HG02571 (cell line): ENCODE measurements around the gene SH3TC2.
"Not testable (repeated sequence)": the region's sequence is repeated elsewhere in the genome, so short reads cannot be mapped to it uniquely, and the experiment has no call there.

Experiments used
- ATAC-seq: cut with Tn5 transposase; IDR thresholded peaks from one replicate; pipeline ENCODE4 v1.9.1; 2021; ENCODE audit warnings: mild to moderate bottlenecking, moderate library complexity; ENCODE audit not compliant: unreplicated experiment

The SH3TC2 gene

DNA sequence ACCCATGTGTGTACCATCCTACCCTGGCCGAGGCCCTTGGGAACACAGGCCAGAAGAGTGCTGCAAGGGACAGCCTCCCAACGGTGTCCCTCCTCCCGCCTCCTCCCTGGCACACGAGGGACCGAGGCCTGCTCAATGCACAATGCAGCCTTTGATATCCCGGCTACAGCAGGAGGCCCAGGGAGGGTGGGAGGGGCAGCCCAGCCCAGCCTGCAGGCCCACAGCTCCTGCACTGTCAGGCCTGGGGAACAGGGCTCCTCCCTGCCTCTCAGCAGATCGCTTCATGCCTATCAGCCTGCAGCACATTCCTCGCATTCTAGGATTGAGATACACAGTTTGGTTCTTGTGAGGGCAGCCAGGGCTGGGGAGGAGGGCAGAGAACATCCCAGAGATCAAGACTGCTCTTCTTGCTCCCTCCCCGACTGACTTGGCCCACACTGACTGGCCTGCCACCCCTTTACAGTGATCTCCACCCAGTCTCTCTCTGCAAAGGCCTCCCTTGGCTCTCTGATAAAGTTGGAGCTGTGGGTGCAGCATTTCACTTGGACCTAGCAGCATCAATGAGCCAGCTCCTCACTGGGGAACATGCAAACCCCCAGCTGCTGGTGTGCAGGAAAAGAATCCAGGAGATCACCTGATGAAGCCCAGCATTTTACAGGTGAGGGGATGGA, at the start of gene SH3TC2:
Gene SH3TC2, minus strand, starts transcription at position 46 of the 671 bp plus-strand sequence. Its CDS starts 40 bp downstream, at position 6.
- ATAC-seq, result no peak

DNA sequence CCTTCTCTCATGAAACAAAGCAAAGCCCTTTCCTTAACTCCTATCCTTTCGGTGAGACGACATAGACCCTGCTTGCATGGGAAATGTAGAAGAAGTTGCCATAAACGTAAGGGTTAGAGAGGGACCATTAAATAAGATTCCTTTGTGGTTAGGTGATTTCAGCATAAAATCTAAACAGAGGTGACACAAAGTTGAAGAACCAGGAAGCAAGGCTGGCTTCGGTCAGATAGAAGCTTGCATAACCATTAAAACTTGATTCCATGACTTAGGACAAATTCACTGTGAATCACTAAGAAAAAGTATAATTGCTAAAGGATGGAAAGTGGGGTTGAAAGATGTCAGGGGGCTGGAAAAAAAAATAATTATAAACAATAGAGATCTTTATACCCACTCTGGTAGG, 47.5 kb upstream of the SH3TC2 start:
- no peak for ATAC-seq

DNA sequence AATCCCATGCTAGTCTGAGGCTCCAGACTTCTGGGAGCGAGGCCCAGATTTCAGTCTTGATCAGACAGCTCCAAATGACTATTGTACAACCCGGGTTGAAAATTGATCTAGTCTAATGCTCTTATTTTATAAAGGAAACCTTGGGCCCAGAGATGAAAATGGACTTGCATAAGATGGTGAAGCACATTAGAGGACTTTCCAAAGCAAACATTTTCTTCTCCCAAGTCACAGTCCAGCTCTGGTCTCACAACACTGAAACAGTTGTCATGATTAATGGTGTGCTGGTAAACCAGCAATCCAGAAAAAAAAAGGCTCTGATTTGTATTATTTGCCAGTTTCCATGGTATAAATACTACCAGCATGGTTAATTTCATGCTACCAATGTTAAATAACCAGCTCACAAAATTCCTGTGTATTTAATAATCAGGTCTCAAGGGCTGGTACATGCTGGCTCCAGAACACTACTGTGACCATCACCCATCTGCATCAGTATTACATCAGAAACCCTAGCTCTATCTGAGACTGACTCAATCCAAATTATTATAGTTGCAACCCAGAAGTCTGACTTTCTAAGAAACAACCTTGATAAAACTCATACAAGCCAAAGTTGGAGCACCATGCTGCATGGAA, 45.9 kb upstream of the SH3TC2 start:
- no peak for ATAC-seq

- ATAC-seq, result no peak
Observed at GRCh38 chr5:149100331-149100730, 37.5 kb upstream of the SH3TC2 start.

DNA sequence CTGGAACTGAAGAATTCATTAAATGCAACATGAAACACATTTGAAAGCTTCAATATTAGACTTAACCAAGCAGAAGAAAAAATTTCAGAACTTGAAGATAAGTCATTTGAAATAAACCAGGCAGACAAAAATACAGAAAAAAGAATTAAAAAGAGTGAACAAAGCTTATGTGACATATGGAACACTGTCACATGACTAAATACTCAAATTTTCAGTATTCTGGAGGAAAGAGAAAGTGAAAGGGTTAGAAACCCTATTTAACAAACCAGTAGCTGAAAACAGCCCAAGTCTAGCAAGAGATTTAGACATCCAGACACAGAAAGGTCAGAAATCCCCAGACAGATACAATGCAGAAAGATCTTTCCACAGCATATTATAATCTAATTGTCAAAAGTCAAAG, 37.1 kb upstream of the SH3TC2 start:
- ATAC-seq, result no peak

DNA sequence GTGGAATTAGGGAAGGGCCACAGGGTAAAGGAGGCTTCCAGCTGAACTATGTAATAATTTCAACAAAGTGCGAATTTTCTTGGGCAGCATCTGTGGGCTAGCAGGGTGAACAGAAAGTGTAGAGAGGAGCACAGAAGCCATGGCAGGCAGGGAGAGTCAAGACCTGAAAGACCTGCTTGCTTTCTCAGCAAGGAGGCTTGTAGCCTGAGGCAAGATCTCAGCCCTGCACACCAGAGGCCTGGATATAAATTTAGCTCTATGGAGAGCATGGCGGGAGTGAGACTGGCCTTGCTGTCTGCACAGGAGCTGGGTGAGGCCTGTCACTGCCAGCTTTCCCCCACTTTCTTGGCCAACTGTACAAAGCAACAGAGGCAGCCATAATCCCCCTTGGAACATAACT, 32.1 kb upstream of the SH3TC2 start:
- ATAC-seq, result no peak

- ATAC-seq, result no peak
Observed at GRCh38 chr5:149093625-149094024, 30.8 kb upstream of the SH3TC2 start.

DNA sequence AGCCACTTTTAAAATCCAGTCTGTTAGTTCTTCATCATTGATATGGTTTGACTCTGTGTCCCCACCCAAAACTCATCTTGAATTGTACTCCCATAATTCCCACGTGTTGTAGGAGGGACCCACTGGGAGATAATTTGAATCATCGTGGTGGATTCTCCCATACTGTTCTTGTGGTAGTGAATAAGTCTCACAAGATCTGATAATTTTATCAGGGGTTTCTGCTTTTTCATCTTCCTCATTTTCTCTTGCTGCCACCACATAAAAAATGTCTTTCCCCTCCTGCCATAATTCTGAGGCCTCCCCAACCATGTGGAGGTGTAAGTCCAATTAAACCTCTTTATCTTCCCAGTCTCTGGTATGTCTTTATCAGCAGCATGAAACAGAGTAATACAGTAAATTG, 26.9 kb upstream of the SH3TC2 start:
- no peak for ATAC-seq

DNA sequence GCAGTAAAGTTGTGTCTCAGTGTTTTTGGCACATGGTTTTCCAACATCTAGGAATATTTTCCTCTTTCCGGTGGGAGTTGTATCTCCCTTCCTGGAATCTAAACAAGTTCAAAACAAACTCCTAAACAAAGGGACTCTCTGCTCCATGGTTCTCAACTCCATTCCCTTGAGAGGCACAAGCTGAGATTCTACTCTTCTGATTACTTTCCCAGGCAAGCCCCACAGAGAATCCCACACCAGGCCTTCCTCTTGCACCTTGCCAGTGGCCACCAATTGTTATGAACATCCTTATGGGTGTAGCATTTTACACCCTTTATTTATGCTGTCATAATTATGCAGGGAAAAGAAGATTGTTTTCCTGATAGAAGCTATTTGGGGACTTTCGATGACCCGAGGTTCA, 25.8 kb upstream of the SH3TC2 start:
- no peak for ATAC-seq

DNA sequence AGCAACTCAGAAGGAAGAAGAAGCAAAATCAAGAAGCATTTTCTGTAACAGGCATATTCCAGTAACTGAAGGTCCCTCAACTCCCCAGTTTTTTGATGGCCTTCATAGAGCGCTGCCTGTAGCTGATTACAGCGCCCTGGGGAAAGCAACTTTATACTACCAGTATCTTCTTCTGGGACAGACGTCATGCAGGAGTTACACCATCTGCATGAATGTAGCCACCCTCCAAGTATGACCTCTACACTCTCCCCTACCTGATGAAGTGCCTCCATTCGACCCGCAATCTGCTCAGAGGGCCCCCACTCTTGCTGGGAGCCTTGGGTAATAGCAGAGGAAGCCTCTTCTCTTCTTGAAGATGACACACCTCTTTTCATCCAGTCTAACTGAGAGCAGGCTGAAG, 21.0 kb upstream of the SH3TC2 start:
- no peak for ATAC-seq

- no peak for ATAC-seq
Observed at GRCh38 chr5:149082271-149082670, 19.4 kb upstream of the SH3TC2 start.

DNA sequence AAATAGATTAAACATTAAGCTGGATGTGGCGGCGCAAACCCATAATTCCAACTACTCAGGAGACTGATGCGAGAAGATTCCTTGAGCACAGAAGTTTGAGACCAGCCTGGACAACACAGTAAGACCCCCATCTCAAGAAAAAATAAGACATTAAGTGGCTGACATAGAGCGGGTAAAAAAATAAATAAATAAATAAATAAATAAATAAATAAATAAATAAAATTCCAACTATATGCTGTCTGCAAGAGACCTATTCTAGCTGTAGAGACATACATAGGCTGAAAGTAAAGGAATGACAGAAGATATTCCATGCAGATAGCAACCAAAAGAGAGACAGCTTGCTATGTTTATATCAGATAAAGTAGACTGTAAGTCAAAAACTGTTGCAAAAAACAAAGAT, 17.4 kb upstream of the SH3TC2 start:
- ATAC-seq, result no peak

DNA sequence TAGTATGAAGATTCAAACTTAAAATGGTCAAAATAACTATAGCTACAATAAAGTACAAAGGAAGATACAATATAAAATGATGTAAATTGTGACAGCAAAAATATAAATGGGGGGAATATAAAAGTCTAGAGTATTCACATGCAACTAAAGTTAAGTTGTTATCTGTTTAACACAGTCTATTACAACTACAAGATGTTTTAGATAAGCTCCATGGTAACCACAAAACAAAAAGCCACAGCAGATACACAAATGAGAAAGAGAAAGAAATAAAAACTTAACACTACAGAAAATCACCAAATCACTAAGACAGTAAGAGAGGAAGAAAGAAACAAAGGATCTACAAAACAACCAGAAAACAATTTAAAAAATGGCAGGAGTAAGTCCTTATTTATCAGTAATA, 17.0 kb upstream of the SH3TC2 start:
- ATAC-seq, result no peak

DNA sequence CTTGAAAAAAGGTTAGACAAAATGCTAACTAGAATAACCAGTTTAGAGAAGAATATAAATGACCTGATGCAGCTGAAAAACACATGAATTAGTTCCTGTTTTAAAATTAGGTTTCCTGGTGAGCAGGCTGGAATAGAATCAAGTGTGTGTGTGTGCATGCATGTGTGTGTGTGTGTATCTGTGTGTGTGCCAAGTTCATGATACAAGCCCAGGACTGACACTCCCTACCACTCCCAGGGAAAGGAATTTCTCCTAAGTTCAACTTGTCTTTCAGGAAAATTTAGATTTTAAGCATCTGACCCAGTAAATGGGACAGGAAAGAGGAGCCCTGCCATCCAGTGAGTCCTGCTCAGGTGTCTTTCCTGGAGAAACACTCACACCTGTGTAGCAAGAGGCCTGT, 11.2 kb upstream of the SH3TC2 start:
- ATAC-seq, result not testable (repeated sequence)

DNA sequence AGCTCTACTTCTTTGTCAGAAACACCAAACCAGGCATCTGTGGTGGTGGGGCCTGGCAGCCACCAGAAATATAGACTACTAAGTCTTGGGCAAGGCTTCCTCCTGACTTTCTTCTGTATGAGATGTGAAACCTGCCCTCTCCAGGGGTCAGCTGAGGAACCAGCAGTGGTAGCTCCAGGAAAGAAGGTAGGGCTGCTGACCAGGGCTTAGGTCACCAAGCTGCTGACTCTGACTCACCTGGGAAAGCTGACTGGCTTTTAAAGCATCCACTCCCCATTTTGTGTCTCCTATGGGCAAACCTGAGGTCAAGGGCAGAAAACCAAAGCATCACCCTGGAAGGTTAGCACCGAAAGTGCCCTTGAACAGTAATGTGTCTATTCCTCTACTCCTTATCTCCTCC, 10.4 kb upstream of the SH3TC2 start:
- ATAC-seq, result no peak

GRCh38 chr5:149072791-149073190, 9.9 kb upstream of the SH3TC2 start:
- no peak for ATAC-seq

DNA sequence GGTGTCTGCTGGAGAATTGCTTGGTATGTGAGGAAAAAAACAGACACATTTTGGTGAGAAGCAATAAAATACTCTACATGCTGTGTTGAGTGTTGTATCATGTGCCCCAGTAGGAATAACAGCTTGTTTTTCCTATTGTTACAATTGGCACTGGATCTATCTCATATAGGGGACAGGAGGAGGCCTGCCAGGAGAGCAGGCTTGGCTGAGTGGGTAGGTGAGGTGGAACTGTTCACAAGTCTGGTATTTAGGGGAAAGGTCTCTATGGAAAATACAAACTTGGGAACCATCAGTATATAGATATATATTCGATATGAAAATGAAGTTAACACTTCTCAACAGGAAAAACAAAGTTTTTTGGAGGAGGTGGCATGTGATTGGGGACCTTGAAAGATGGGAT, 9.5 kb upstream of the SH3TC2 start:
- ATAC-seq, result no peak

GRCh38 chr5:149071756-149072155, 8.9 kb upstream of the SH3TC2 start:
- no peak for ATAC-seq

DNA sequence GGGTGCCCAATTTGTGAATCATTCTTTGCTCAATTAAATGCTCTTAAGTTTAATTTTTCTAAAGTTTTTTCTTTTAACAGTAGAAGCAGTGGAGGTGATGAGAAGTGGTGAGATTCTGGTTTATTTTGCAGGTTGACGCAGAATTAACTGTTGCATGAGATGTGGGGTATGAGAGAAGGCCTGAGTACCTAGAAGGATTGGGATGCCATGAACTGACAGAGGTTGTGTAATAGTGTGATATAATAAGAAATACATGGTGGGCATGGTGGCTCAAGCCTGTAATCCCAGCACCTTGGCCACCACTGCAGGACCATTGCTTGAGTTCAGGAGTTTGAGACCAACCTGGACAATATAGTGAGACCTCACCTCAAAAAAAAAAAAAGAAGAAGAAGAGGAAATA, 8.4 kb upstream of the SH3TC2 start:
- no peak for ATAC-seq

- no peak for ATAC-seq
Observed at GRCh38 chr5:149069711-149070110, 6.8 kb upstream of the SH3TC2 start.

GRCh38 chr5:149063896-149064478, 1.1 kb upstream of the SH3TC2 start:
- no peak for ATAC-seq

- no peak for ATAC-seq
Observed at GRCh38 chr5:149062371-149063016, 368 bp downstream of the SH3TC2 start.
